Ishikawa (cell line): ENCODE measurements around the gene SMPD3.

Source experiments
- CREB1 ChIP-seq: IDR thresholded peaks from 2 replicates; pipeline ENCODE4 v1.6.1; 2012; ENCODE audit warnings: low read depth
- EP300 ChIP-seq: IDR thresholded peaks from 2 replicates; pipeline ENCODE4 v1.6.1; 2012; ENCODE audit warnings: borderline replicate concordance
- FOXM1 ChIP-seq: IDR thresholded peaks from 2 replicates; pipeline ENCODE4 v1.6.1; 2012; ENCODE audit warnings: low read depth, borderline replicate concordance
- RAD21 ChIP-seq: IDR thresholded peaks from 2 replicates; pipeline ENCODE4 v1.6.1; 2012; ENCODE audit warnings: low read depth
- REST ChIP-seq: IDR thresholded peaks from 2 replicates; pipeline ENCODE4 v1.6.1; 2012; ENCODE audit warnings: low read depth, mild to moderate bottlenecking
- TAF1 ChIP-seq: IDR thresholded peaks from 2 replicates; pipeline ENCODE4 v1.6.1; 2012; ENCODE audit warnings: low read depth, mild to moderate bottlenecking
- YY1 ChIP-seq: IDR thresholded peaks from 2 replicates; pipeline ENCODE4 v1.6.1; 2012; ENCODE audit warnings: low read depth
- ZBTB7A ChIP-seq: IDR thresholded peaks from 2 replicates; pipeline ENCODE4 v1.6.1; 2012; ENCODE audit warnings: low read depth
- TF ChIP-seq, protein P1 (sequence below): IDR thresholded peaks from 2 replicates; pipeline ENCODE4 v1.6.1; 2012
- TF ChIP-seq, protein P2 (sequence below): IDR thresholded peaks from 2 replicates; pipeline ENCODE4 v1.6.1; 2012

- TF ChIP-seq RAD21 (no peak), REST (no peak), TAF1 (no peak), YY1 (no peak), EP300 (no peak), FOXM1 (no peak), ZBTB7A (no peak), CREB1 (no peak)
- TF ChIP-seq, protein P1, sequence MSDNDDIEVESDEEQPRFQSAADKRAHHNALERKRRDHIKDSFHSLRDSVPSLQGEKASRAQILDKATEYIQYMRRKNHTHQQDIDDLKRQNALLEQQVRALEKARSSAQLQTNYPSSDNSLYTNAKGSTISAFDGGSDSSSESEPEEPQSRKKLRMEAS: no peak
- TF ChIP-seq, protein P2, sequence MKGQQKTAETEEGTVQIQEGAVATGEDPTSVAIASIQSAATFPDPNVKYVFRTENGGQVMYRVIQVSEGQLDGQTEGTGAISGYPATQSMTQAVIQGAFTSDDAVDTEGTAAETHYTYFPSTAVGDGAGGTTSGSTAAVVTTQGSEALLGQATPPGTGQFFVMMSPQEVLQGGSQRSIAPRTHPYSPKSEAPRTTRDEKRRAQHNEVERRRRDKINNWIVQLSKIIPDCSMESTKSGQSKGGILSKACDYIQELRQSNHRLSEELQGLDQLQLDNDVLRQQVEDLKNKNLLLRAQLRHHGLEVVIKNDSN: no peak
Measured at GRCh38 chr16:68367440-68367839, 80.9 kb downstream of the SMPD3 start.
